OCI-LY3 (cell line): ENCODE data around the gene CDC42BPA.

ENCODE experiments used
- H2AFZ ChIP-seq: fragments of 200-600, 300-600 bp; shearing (Covaris generic); 2 replicates; pipeline ENCODE4 v1.6.0; 2014; ENCODE audit warnings: antibody characterized with exemption, low read depth, low read length
- H3K27ac ChIP-seq: fragments of 200-600, 300-600 bp; sonication (generic); 2 replicates; pipeline ENCODE4 v1.5.1; 2014; ENCODE audit warnings: mild to moderate bottlenecking, low read length, moderate library complexity, mixed read lengths
- H3K27me3 ChIP-seq: fragments of 200-600, 300-600 bp; sonication (generic); 2 replicates; pipeline ENCODE4 v1.6.1; 2014; ENCODE audit warnings: low read depth, low read length, mixed read lengths
- H3K36me3 ChIP-seq: fragments of 200-600, 300-600 bp; sonication (generic); replicated peaks from 2 replicates; pipeline ENCODE3; 2014; ENCODE audit warnings: low read depth, low read length, mixed read lengths
- H3K4me1 ChIP-seq: fragments of 300-600, 200-600 bp; sonication (generic); 2 replicates; pipeline ENCODE4 v1.6.1; 2014; ENCODE audit warnings: low read length, mixed read lengths
- H3K4me2 ChIP-seq: fragments of 200-600, 300-600 bp; sonication (generic); 2 replicates; pipeline ENCODE4 v1.6.1; 2014; ENCODE audit warnings: low read length, mixed read lengths
- H3K4me3 ChIP-seq: fragments of 300-600, 200-600 bp; sonication (generic); 2 replicates; pipeline ENCODE4 v1.5.1; 2014; ENCODE audit warnings: antibody characterized with exemption, mild to moderate bottlenecking, low read length, moderate library complexity
- H3K79me2 ChIP-seq: fragments of 300-600, 200-600 bp; shearing (Covaris generic); 2 replicates; pipeline ENCODE4 v1.6.1; 2014; ENCODE audit warnings: mild to moderate bottlenecking, low read length, mixed read lengths
- H3K9ac ChIP-seq: fragments of 300-600, 200-600 bp; shearing (Covaris generic); 2 replicates; pipeline ENCODE4 v1.6.0; 2014; ENCODE audit warnings: mild to moderate bottlenecking, low read length, moderate library complexity
- H3K9me3 ChIP-seq: fragments of 200-600, 300-600 bp; shearing (Covaris generic); 2 replicates; pipeline ENCODE4 v1.6.1; 2014; ENCODE audit warnings: low read length, mixed read lengths; ENCODE audit not compliant: insufficient read depth
- H4K20me1 ChIP-seq: fragments of 200-600, 300-600 bp; sonication (generic); 2 replicates; pipeline ENCODE4 v1.6.1; 2016; ENCODE audit warnings: low read length, mixed read lengths; ENCODE audit not compliant: insufficient read depth
- CTCF ChIP-seq: fragments of 200-600, 300-600 bp; sonication (generic); IDR thresholded peaks from 2 replicates; pipeline ENCODE4 v1.5.1; 2014; ENCODE audit warnings: antibody characterized with exemption, low read length, low read depth
- EZH2phosphoT487 ChIP-seq: fragments of 200-600 bp; shearing (Covaris generic); IDR thresholded peaks from 2 replicates; pipeline ENCODE4 v1.6.1; 2018; ENCODE audit warnings: antibody characterized with exemption, mixed run types, low read depth

The CDC42BPA gene

GRCh38 chr1:226951286-226952117, 366.8 kb downstream of the CDC42BPA start:
- Histone ChIP-seq H3K4me1 (no peaks in the 10 kb centered on the region), H3K9me3 (no peaks in the 10 kb centered on the region), H3K79me2 (peaks cover 55% of the 10 kb centered on the region), H4K20me1 (peaks cover 15% of the 10 kb centered on the region), H3K36me3 (no peaks in the 10 kb centered on the region), H3K9ac (no peak overlapping the region), H2AFZ (no peak overlapping the region), H3K27me3 (no peaks in the 10 kb centered on the region), H3K27ac (no peak overlapping the region), H3K4me3 (no peak overlapping the region), H3K4me2 (no peak overlapping the region)
- TF ChIP-seq EZH2phosphoT487 (no peak), CTCF (no peak)

GRCh38 chr1:226950871-226951270, 367.4 kb downstream of the CDC42BPA start:
- Histone ChIP-seq H3K27me3 (no peaks in the 10 kb centered on the region), H3K79me2 (peaks cover 62% of the 10 kb centered on the region), H3K9me3 (no peaks in the 10 kb centered on the region), H3K27ac (no peak overlapping the region), H3K36me3 (no peaks in the 10 kb centered on the region), H3K9ac (no peak overlapping the region), H2AFZ (no peak overlapping the region), H3K4me2 (no peak overlapping the region), H3K4me3 (no peak overlapping the region), H4K20me1 (peaks cover 15% of the 10 kb centered on the region), H3K4me1 (no peaks in the 10 kb centered on the region)
- TF ChIP-seq EZH2phosphoT487 = no peak
- TF ChIP-seq CTCF = no peak

- H3K79me2 ChIP-seq = peaks cover 67% of the 10 kb centered on the region
Measured at GRCh38 chr1:226950316-226950715, 368.0 kb downstream of the CDC42BPA start.

GRCh38 chr1:226949401-226949800, 368.9 kb downstream of the CDC42BPA start:
- H3K9ac ChIP-seq = no peak overlapping the region
- no peak for TF ChIP-seq EZH2phosphoT487
- H3K4me2 ChIP-seq = no peak overlapping the region
- H3K36me3 ChIP-seq = no peaks in the 10 kb centered on the region
- H3K9me3 ChIP-seq = no peaks in the 10 kb centered on the region
- no peaks in the 10 kb centered on the region for H3K4me1 ChIP-seq
- no peak overlapping the region for H3K27ac ChIP-seq
- peaks cover 21% of the 10 kb centered on the region for H4K20me1 ChIP-seq
- H3K27me3 ChIP-seq = no peaks in the 10 kb centered on the region
- no peak overlapping the region for H2AFZ ChIP-seq
- no peak overlapping the region for H3K4me3 ChIP-seq
- H3K79me2 ChIP-seq = peaks cover 67% of the 10 kb centered on the region

More at GRCh38 chr1:226950316-226950715, 368.0 kb downstream of the CDC42BPA start:
- H3K9ac ChIP-seq = no peak overlapping the region
- no peak overlapping the region for H3K27ac ChIP-seq
- no peak overlapping the region for H3K4me3 ChIP-seq
- peaks cover 20% of the 10 kb centered on the region for H4K20me1 ChIP-seq
- no peaks in the 10 kb centered on the region for H3K9me3 ChIP-seq
- TF ChIP-seq CTCF (no peak), EZH2phosphoT487 (no peak)
- no peak overlapping the region for H2AFZ ChIP-seq
- H3K27me3 ChIP-seq = no peaks in the 10 kb centered on the region
- H3K4me2 ChIP-seq = no peak overlapping the region
- no peaks in the 10 kb centered on the region for H3K4me1 ChIP-seq
- H3K36me3 ChIP-seq = no peaks in the 10 kb centered on the region
